ENCODE data around the gene CNTROB.

GRCh38 chr17:7982666-7983065, 50.7 kb downstream of the CNTROB start:
- TF ChIP-seq POLR2A (IDR thresholded peaks at IDR 0.05): no peak
- TF ChIP-seq CTCF (IDR thresholded peaks at IDR 0.05): no peak
- no peak for TF ChIP-seq EP300 (IDR thresholded peaks at IDR 0.05)
